Purkinje cell (primary cell): Measurements from ENCODE around the gene KIAA1614. TPM values are rescaled to one million over a fixed set of nuclear protein-coding genes. Genes with fewer than 3 reads are reported as not detected.

Experiments
- polyA plus RNA-seq: library from polyadenylated mRNA; unstranded; fragments of >200 nt; fragmentation: Nextera tagmentation; gene quantifications from 2 replicates; pipeline ENCODE4 v1.2.1, GENCODE V29; 2014

Gene KIAA1614, protein sequence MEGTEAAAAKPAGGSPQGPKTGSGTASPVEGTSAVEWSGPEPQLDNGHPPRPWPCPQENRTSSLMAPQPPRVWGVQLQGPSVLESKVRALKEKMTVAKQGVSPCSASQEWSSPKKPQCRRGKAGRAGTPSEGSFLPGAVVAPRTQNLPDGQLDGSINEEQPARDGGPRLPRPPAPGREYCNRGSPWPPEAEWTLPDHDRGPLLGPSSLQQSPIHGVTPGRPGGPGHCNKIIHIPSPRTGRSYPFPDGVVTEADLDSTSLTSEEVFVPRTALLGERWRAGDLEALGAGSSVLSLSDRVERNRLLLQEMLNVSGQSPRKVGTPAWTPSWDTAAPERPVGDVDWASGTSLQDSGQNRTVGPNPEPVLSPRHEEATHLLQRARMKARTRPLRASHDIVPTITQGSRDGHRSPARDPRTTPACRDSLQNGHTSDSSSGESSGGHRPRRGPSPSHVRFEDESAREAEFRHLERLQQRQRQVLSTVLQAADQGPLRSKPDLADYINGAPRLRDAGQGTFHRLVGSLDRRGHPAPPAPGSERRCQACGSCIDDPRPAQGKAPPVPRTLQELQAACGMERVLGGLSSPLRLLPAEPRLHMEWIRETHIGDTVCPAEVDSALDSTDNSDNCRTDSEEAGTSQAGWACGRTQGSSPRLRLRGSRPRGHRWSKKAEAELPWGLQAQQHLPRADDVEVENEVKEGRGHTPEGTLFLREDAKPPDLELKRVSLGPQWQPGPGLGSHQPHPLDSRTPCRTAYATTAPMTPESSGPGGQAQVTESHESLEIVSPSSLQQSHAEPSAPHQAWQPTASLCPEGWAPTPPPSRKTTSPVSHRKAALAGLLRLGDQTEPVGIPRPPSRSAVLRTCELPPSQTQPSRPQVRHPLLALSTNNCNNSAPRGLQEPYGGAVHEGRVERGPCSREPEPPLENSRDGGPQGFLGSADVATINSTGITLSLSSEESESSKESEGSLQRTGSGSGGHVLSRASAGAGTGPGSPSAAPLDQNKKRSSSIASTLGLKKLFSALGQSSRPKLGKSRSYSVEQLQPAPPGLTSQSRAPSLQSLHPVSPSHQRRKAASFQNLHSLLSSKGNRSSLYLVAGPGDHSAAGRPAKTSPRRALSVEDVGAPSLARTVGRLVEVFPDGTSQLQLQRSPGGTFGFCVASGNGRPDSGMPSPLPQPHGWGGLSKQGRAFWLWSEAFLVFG
- 0.07 TPM in 1 of 2 replicates, not detected in the other for polyA plus RNA-seq

DNA sequence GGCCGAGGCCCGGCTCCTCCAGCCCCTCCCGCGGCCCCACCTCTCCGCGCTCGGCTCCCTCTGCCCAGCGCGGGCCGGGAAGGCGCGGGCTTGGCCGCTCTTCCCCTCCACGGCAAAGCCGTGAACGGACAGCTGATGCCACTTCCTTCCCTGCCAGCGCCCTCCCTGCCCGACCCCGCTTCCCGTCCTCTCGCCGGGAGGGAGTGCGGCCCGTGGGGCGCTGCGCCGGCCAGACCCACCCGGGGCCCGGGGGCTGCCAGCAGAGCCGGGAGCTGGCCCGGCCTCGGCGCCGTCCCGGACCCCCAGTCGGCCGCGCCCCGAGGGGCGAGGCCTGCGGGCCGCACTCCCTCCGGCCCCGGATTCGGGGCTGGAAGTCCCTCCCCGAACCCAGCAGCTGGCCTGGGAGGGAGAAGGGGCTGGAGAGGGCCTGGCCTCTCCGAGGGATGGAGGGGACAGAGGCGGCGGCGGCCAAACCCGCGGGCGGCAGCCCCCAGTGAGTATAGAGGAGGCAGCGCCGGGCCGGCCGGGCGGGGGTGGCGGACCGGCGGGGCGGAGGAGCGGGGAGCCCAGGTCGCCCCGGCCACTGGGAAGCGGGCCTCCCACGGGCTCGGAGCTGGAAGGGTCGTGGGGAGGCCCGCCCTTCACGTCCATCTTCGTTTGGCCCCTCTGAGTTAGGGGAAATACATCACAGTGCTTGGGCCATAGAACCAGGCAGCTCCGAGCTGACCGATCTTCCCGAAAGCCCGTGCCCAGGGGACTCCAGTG is at the start of gene KIAA1614:
TSS of gene KIAA1614 (plus strand) at position 97 of the 765 bp plus-strand sequence. CDS start at position 444, 347 bp downstream.

Other genes with a start within 250 kb of the KIAA1614 start
- 7.5 and 10.8 TPM in 2 replicates for gene STX6, start 110.0 kb downstream of the KIAA1614 start, polyA plus RNA-seq
- gene MR1, start 121.1 kb downstream of the KIAA1614 start, polyA plus RNA-seq = 0.53 and 3.0 TPM in 2 replicates
- gene IER5, start 175.8 kb downstream of the KIAA1614 start, polyA plus RNA-seq = 1.1 and 2.0 TPM in 2 replicates